GM10266 (cell line): ENCODE results near the gene HECTD4.
"Not testable (repeated sequence)": the region's sequence is repeated elsewhere in the genome, so short reads cannot be mapped to it uniquely, and the experiment has no call there.

Experiments
- DNase-seq: peaks from one replicate; pipeline ENCODE4 v3.0.0; 2012; ENCODE audit errors: extremely low spot score
- CTCF ChIP-seq: IDR thresholded peaks from 2 replicates; pipeline ENCODE4 v1.5.1; 2012; ENCODE audit warnings: mild to moderate bottlenecking, low read depth; ENCODE audit not compliant: control insufficient read depth, insufficient read depth; ENCODE audit errors: missing control alignments

Gene HECTD4

DNA sequence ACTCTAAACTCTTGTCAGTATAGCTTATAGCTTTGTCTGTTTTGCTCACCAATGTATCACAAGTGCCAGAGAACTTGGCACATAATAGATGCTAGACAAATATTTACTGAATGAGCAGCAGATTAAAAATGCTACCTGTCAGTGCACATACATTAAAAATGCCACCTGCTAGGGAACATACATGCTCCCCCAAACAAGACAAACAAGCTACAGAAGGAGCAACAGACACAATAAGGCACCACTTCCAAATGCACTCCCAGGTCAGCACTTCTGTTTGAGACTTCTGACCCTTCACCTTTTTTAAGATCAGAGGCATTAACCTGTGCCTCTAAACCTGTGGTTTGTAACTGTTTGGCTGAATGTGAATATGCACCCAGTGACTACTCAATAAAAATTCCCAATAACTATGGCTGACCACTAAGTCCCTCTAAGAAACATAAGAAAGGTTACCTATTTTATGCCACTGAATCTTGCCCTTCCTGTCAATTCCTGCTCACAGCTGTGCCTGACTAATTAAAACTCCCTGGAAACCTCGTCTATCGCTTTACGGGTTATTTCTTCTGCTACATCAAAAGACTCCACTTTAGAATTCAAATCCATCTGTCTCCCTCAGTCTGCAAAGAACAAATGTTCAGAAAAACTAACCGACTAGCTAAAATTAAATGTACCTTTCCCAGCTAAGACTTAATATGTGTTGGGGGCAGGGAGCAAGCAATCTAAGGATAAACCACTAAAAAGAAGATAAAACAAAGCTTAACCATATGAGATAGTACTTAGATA lies 41.0 kb downstream of the HECTD4 start:
- no peak for TF ChIP-seq CTCF
- DNase-seq, result no peak

DNA sequence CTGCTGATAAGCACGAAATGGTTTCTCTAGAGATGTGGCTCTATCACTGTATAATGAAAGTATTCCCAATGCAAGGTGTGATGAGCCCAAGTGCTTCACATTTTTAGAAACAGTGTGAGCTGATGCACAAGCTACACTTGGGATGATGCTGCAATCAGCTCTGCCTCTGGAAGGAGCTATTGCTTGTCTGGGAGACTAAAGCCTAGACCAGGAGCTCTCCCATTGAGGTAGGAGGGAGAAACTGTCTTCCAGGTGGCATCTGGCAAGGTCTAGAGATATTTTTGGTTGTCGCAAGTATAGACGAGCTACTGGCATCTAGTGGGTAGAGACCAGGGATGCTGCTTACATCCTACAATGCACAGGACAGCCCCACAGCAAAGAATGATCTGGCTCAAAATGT lies 42.0 kb downstream of the HECTD4 start:
- TF ChIP-seq CTCF, result no peak
- DNase-seq, result no peak

DNA sequence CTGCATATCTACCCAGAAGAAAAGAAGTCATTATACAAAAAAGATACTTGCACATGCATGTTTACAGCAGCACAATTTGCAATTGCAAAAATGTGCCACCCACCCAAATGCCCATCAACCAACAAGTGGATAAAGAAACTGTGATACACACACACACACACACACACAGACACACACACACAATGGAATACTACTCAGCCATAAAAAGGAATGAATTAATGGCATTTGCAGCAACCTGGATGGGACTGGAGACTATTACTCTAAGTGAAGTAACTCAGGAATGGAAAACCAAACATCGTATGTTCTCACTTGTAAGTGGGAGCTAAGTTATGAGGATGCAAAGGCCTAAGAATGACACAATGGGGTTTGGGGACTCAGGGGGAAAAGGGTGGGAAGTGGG lies 47.2 kb downstream of the HECTD4 start:
- not testable (repeated sequence) for DNase-seq

- TF ChIP-seq CTCF, result no peak
- no peak for DNase-seq
Measured at GRCh38 chr12:112333019-112333418, 49.2 kb downstream of the HECTD4 start.

GRCh38 chr12:112331886-112332285 lies 50.3 kb downstream of the HECTD4 start:
- no peak for DNase-seq
- no peak for TF ChIP-seq CTCF

DNA sequence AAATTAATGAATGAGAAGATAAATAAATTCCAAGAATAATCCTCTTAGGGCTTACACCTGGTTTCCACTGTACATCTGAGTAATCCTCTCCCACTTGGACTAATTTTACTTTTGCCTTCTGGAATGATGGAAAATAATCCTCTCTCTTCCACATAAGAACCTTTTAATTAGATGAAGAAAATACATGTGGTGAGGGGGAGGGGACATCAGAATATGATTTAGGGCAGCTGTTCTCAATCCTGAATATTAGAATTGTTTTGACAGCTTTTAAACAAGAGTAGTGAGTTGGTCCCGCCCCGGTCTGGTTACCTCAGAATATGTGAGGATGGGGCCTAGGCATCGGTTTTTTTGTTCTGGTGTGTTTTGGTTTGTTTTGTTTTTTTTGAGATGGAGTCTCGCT lies 51.5 kb downstream of the HECTD4 start:
- TF ChIP-seq CTCF, result no peak
- no peak for DNase-seq

DNA sequence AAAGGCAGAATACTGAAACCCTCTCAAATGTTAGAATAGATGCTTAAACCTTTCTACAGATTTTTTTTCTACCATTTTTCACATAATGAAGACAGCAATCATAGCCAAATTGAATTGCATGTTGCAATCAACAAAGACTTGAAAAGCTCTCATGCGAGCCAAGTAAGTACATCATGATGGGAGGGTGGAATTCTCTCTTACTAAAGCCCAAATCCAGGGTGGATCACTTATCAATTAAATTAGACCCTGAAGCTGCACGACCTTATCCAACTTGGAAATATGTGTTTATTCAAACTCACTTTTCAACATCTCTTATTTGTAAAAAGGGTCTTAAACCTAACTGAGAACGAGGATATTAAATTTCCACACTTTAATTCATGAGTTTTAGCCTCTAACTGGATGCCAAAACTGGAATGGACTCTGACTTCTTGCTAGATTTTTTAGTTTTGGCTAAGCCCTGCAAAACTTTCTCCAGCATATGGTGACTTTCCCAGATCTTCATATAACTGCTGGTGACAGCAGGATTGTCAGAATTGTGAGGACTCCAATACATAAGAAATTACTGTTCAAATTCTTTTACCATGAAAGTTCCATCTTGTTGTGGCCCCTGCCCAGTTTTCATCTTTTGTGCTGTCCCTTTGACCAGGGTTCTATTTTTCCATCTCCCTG lies 53.6 kb downstream of the HECTD4 start:
- no peak for TF ChIP-seq CTCF
- DNase-seq, result no peak
